SK-N-SH treated with all-trans-retinoic acid at 6 μM for 48 hours (cell line): ENCODE data around the gene VRTN.

Experiments used
- ATAC-seq: fragments of 200-7000 bp; cut with Tn5 transposase; 3 replicates; pipeline ENCODE4 v1.9.1; 2020; ENCODE audit warnings: mild to moderate bottlenecking, moderate library complexity
- ARNTL ChIP-seq: fragments of 450-650 bp; formaldehyde crosslinking; IDR thresholded peaks from 2 replicates; pipeline ENCODE4 v1.5.0; 2020; ENCODE audit warnings: low read depth, mild to moderate bottlenecking, moderate library complexity, borderline replicate concordance
- BACH2 ChIP-seq: fragments of 250-450 bp; sonication (Bioruptor Pico); IDR thresholded peaks from 2 replicates; pipeline ENCODE4 v1.9.0; 2021; ENCODE audit warnings: mild to moderate bottlenecking, borderline replicate concordance
- CSDC2 ChIP-seq: fragments of 250-450 bp; sonication (Bioruptor Pico); IDR thresholded peaks from 2 replicates; pipeline ENCODE4 v1.5.0; 2020; ENCODE audit warnings: mild to moderate bottlenecking, moderate library complexity
- ESRRG ChIP-seq: fragments of 250-450 bp; sonication (Bioruptor Pico); IDR thresholded peaks from 2 replicates; pipeline ENCODE4 v1.6.1; 2021; ENCODE audit warnings: mild to moderate bottlenecking
- GLIS3 ChIP-seq: fragments of 250-450 bp; sonication (Bioruptor Pico); IDR thresholded peaks from 2 replicates; pipeline ENCODE4 v1.5.0; 2020; ENCODE audit warnings: mild to moderate bottlenecking, moderate library complexity
- ISL1 ChIP-seq: fragments of 250-450 bp; sonication (Bioruptor Pico); IDR thresholded peaks from 2 replicates; pipeline ENCODE4 v2.1.2; 2022; ENCODE audit warnings: mild to moderate bottlenecking, moderate library complexity
- OSR1 ChIP-seq: fragments of 250-450 bp; sonication (Bioruptor Pico); IDR thresholded peaks from 2 replicates; pipeline ENCODE4 v1.8.0; 2022; ENCODE audit warnings: moderate library complexity, mild to moderate bottlenecking, inconsistent platforms
- PPARA ChIP-seq: fragments of 250-450 bp; sonication (Bioruptor Pico); IDR thresholded peaks from 2 replicates; pipeline ENCODE4 v1.5.0; 2020; ENCODE audit warnings: mild to moderate bottlenecking, borderline replicate concordance
- RARB ChIP-seq: fragments of 250-450 bp; sonication (Bioruptor Pico); IDR thresholded peaks from 2 replicates; pipeline ENCODE4 v1.8.0; 2021; ENCODE audit warnings: mild to moderate bottlenecking, moderate library complexity
- SNAI2 ChIP-seq: fragments of 250-450 bp; sonication (Bioruptor Pico); IDR thresholded peaks from 2 replicates; pipeline ENCODE4 v1.5.0; 2020; ENCODE audit warnings: mild to moderate bottlenecking, moderate library complexity
- TOX ChIP-seq: fragments of 250-450 bp; sonication (Bioruptor Pico); IDR thresholded peaks from 2 replicates; pipeline ENCODE4 v1.8.0; 2021; ENCODE audit warnings: mild to moderate bottlenecking, moderate library complexity, borderline replicate concordance
- ZFP3 ChIP-seq: fragments of 250-450 bp; sonication (Bioruptor Pico); IDR thresholded peaks from 2 replicates; pipeline ENCODE4 v1.5.0; 2020; ENCODE audit warnings: mild to moderate bottlenecking, moderate library complexity
- ZFP30 ChIP-seq: fragments of 450-650 bp; formaldehyde crosslinking; IDR thresholded peaks from 2 replicates; pipeline ENCODE4 v1.5.0; 2022; ENCODE audit warnings: mild to moderate bottlenecking, moderate library complexity
- ZNF565 ChIP-seq: fragments of 450-650 bp; formaldehyde crosslinking; conservative IDR thresholded peaks from 2 replicates; pipeline ENCODE4 v1.5.0; 2020; ENCODE audit warnings: low read depth, mild to moderate bottlenecking, moderate library complexity
- ZNF70 ChIP-seq: fragments of 450-650 bp; formaldehyde crosslinking; IDR thresholded peaks from 2 replicates; pipeline ENCODE4 v1.5.0; 2020; ENCODE audit warnings: mild to moderate bottlenecking, moderate library complexity
- ZNF8 ChIP-seq: fragments of 450-650 bp; formaldehyde crosslinking; IDR thresholded peaks from 2 replicates; pipeline ENCODE4 v1.5.0; 2020; ENCODE audit warnings: mild to moderate bottlenecking, moderate library complexity
- TF ChIP-seq, protein P1 (sequence below): fragments of 250-450 bp; sonication (Bioruptor Pico); IDR thresholded peaks from 2 replicates; pipeline ENCODE4 v1.5.0; 2020; ENCODE audit warnings: mild to moderate bottlenecking, moderate library complexity
- TF ChIP-seq, protein P2 (sequence below): fragments of 250-450 bp; sonication (Bioruptor Pico); IDR thresholded peaks from 2 replicates; pipeline ENCODE4 v1.5.1; 2021; ENCODE audit warnings: mild to moderate bottlenecking, moderate library complexity
- TF ChIP-seq, protein P3 (sequence below): fragments of 250-450 bp; sonication (Bioruptor Pico); IDR thresholded peaks from 2 replicates; pipeline ENCODE4 v1.5.1; 2020; ENCODE audit warnings: low read depth, mild to moderate bottlenecking, moderate library complexity
- TF ChIP-seq, protein P4 (sequence below): fragments of 250-450 bp; sonication (Bioruptor Pico); IDR thresholded peaks from 2 replicates; pipeline ENCODE4 v1.8.0; 2020; ENCODE audit warnings: mild to moderate bottlenecking, moderate library complexity, borderline replicate concordance
- TF ChIP-seq, protein P5 (sequence below): fragments of 250-450 bp; sonication (Bioruptor Pico); IDR thresholded peaks from 2 replicates; pipeline ENCODE4 v1.8.0; 2021; ENCODE audit warnings: low read depth, mild to moderate bottlenecking, moderate library complexity, borderline replicate concordance

The VRTN gene, protein sequence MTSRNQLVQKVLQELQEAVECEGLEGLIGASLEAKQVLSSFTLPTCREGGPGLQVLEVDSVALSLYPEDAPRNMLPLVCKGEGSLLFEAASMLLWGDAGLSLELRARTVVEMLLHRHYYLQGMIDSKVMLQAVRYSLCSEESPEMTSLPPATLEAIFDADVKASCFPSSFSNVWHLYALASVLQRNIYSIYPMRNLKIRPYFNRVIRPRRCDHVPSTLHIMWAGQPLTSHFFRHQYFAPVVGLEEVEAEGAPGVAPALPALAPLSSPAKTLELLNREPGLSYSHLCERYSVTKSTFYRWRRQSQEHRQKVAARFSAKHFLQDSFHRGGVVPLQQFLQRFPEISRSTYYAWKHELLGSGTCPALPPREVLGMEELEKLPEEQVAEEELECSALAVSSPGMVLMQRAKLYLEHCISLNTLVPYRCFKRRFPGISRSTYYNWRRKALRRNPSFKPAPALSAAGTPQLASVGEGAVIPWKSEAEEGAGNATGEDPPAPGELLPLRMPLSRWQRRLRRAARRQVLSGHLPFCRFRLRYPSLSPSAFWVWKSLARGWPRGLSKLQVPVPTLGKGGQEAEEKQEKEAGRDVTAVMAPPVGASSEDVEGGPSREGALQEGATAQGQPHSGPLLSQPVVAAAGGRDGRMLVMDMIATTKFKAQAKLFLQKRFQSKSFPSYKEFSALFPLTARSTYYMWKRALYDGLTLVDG

DNA sequence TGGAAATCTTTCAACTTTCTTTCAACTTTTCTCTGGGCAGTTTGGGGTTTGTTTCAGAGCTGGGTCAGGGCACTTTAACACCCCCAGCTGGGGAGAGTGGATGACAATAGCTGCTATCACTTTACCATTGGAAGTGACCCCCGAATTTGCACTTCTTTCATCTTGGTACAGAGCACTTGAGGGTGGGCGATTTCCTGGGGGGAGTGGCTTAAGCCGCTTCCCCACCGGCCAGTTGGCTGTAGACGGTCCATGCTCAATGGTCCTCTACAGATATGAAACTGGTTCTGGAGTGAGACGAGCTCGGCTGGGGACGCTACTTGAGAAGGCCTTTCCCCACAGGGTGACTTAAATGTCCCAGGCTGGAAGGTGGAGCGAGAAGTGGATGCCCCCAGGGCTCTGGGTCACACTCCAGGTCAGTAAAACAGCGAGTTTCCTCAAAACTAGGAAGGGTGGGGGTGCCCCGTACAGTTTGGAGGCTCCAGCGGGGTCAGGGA is at the start of gene VRTN:
VRTN (plus strand) TSS at position 231 of the 494 bp plus-strand sequence. CDS start 8,313 bp downstream, outside the sequence.
- TF ChIP-seq TOX (CRISPR knock-in tag) (no peak), ISL1 (CRISPR knock-in tag) (no peak), SNAI2 (CRISPR knock-in tag) (no peak), GLIS3 (CRISPR knock-in tag) (no peak), ESRRG (CRISPR knock-in tag) (no peak), CSDC2 (CRISPR knock-in tag) (no peak), RARB (no peak), ZNF70 (CRISPR knock-in tag) (no peak), ZFP30 (CRISPR knock-in tag) (no peak), ARNTL (no peak), BACH2 (CRISPR knock-in tag) (no peak), ZNF8 (no peak), PPARA (CRISPR knock-in tag) (no peak), ZFP3 (CRISPR knock-in tag) (no peak), ZNF565 (CRISPR knock-in tag) (no peak)
- TF ChIP-seq, protein P1, sequence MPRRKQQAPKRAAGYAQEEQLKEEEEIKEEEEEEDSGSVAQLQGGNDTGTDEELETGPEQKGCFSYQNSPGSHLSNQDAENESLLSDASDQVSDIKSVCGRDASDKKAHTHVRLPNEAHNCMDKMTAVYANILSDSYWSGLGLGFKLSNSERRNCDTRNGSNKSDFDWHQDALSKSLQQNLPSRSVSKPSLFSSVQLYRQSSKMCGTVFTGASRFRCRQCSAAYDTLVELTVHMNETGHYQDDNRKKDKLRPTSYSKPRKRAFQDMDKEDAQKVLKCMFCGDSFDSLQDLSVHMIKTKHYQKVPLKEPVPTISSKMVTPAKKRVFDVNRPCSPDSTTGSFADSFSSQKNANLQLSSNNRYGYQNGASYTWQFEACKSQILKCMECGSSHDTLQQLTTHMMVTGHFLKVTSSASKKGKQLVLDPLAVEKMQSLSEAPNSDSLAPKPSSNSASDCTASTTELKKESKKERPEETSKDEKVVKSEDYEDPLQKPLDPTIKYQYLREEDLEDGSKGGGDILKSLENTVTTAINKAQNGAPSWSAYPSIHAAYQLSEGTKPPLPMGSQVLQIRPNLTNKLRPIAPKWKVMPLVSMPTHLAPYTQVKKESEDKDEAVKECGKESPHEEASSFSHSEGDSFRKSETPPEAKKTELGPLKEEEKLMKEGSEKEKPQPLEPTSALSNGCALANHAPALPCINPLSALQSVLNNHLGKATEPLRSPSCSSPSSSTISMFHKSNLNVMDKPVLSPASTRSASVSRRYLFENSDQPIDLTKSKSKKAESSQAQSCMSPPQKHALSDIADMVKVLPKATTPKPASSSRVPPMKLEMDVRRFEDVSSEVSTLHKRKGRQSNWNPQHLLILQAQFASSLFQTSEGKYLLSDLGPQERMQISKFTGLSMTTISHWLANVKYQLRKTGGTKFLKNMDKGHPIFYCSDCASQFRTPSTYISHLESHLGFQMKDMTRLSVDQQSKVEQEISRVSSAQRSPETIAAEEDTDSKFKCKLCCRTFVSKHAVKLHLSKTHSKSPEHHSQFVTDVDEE = no peak
- TF ChIP-seq, protein P2, sequence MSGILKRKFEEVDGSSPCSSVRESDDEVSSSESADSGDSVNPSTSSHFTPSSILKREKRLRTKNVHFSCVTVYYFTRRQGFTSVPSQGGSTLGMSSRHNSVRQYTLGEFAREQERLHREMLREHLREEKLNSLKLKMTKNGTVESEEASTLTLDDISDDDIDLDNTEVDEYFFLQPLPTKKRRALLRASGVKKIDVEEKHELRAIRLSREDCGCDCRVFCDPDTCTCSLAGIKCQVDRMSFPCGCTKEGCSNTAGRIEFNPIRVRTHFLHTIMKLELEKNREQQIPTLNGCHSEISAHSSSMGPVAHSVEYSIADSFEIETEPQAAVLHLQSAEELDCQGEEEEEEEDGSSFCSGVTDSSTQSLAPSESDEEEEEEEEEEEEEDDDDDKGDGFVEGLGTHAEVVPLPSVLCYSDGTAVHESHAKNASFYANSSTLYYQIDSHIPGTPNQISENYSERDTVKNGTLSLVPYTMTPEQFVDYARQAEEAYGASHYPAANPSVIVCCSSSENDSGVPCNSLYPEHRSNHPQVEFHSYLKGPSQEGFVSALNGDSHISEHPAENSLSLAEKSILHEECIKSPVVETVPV = no peak
- TF ChIP-seq, protein P3, sequence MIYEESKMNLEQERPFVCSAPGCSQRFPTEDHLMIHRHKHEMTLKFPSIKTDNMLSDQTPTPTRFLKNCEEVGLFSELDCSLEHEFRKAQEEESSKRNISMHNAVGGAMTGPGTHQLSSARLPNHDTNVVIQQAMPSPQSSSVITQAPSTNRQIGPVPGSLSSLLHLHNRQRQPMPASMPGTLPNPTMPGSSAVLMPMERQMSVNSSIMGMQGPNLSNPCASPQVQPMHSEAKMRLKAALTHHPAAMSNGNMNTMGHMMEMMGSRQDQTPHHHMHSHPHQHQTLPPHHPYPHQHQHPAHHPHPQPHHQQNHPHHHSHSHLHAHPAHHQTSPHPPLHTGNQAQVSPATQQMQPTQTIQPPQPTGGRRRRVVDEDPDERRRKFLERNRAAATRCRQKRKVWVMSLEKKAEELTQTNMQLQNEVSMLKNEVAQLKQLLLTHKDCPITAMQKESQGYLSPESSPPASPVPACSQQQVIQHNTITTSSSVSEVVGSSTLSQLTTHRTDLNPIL (CRISPR knock-in tag) = no peak
- TF ChIP-seq, protein P4, sequence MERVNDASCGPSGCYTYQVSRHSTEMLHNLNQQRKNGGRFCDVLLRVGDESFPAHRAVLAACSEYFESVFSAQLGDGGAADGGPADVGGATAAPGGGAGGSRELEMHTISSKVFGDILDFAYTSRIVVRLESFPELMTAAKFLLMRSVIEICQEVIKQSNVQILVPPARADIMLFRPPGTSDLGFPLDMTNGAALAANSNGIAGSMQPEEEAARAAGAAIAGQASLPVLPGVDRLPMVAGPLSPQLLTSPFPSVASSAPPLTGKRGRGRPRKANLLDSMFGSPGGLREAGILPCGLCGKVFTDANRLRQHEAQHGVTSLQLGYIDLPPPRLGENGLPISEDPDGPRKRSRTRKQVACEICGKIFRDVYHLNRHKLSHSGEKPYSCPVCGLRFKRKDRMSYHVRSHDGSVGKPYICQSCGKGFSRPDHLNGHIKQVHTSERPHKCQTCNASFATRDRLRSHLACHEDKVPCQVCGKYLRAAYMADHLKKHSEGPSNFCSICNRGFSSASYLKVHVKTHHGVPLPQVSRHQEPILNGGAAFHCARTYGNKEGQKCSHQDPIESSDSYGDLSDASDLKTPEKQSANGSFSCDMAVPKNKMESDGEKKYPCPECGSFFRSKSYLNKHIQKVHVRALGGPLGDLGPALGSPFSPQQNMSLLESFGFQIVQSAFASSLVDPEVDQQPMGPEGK (CRISPR knock-in tag) = no peak
- ATAC-seq = no peak

DNA sequence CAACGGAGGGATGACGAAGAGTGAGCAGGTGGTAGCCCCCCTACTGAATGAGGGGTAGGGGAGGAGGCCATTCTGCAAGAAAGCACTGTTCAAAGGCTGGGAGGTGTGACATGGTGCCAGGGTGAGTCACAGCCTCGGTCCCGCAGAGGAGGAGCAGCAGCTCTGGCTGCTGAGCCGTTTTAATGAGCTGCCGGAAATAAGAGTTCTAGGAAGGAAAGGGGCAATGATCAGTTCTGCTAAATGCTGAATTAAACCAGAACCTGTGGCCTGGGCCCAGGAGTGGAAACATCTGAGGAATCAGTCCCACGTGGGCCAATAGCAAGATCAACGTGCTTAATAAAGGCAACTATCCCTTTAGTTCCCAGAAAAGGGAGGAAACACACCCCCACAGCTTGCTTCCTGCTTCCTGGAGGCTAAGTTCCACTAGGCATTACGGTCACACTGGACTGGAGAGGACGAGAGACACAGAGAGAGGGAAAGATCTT is 49.2 kb upstream of the VRTN start:
- ATAC-seq = no peak

More for the DNA sequence above, 49.2 kb upstream of the VRTN start:
- TF ChIP-seq, protein P5, sequence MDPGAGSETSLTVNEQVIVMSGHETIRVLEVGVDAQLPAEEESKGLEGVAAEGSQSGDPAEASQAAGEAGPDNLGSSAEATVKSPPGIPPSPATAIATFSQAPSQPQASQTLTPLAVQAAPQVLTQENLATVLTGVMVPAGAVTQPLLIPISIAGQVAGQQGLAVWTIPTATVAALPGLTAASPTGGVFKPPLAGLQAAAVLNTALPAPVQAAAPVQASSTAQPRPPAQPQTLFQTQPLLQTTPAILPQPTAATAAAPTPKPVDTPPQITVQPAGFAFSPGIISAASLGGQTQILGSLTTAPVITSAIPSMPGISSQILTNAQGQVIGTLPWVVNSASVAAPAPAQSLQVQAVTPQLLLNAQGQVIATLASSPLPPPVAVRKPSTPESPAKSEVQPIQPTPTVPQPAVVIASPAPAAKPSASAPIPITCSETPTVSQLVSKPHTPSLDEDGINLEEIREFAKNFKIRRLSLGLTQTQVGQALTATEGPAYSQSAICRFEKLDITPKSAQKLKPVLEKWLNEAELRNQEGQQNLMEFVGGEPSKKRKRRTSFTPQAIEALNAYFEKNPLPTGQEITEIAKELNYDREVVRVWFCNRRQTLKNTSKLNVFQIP (CRISPR knock-in tag) = no peak
- TF ChIP-seq BACH2 (CRISPR knock-in tag) = no peak
- TF ChIP-seq, protein P1 = no peak
- no peak for TF ChIP-seq CSDC2 (CRISPR knock-in tag)
- TF ChIP-seq RARB = no peak
- TF ChIP-seq ISL1 (CRISPR knock-in tag) = no peak
- TF ChIP-seq ZFP30 (CRISPR knock-in tag) = no peak
- TF ChIP-seq ZNF565 (CRISPR knock-in tag) = no peak
- TF ChIP-seq ZNF8 = no peak
- TF ChIP-seq, protein P3 (CRISPR knock-in tag) = no peak
- TF ChIP-seq, protein P2 = no peak
- no peak for TF ChIP-seq ARNTL
- TF ChIP-seq ZNF70 (CRISPR knock-in tag) = no peak
- no peak for TF ChIP-seq OSR1 (CRISPR knock-in tag)
